GM18511 (cell line): ENCODE measurements around the gene RAP1A.

Source experiments
- ATAC-seq: cut with Tn5 transposase; IDR thresholded peaks from one replicate; pipeline ENCODE4 v1.9.1; 2021; ENCODE audit warnings: mild to moderate bottlenecking, moderate library complexity; ENCODE audit not compliant: unreplicated experiment

The RAP1A gene

GRCh38 chr1:111751906-111752575 lies 132.5 kb downstream of the RAP1A start:
- no peak for ATAC-seq

GRCh38 chr1:111754984-111755330 lies 135.4 kb downstream of the RAP1A start:
- peak; percentile 7 for ATAC-seq

- ATAC-seq = peak; percentile 91
Observed at GRCh38 chr1:111755331-111756123, 135.9 kb downstream of the RAP1A start, which contains the start of gene DDX20. Gene DDX20 (plus strand): TSS chr1:111755901. CDS start chr1:111755925, 24 bp downstream.

GRCh38 chr1:111756124-111756513 lies 136.5 kb downstream of the RAP1A start:
- ATAC-seq = peak; percentile 24

- no peak for ATAC-seq
Observed at GRCh38 chr1:111758373-111758772, 138.8 kb downstream of the RAP1A start.

- no peak for ATAC-seq
Observed at GRCh38 chr1:111761717-111762116, 142.1 kb downstream of the RAP1A start.

- ATAC-seq = no peak
Observed at GRCh38 chr1:111762332-111762731, 142.7 kb downstream of the RAP1A start.
